HK-2 (cell line): Measurements from ENCODE around the gene CARD19.
"Not testable (repeated sequence)": the region's sequence is repeated elsewhere in the genome, so short reads cannot be mapped to it uniquely, and the experiment has no call there.

Experiments
- DNase-seq: peaks from one replicate; pipeline ENCODE4 v3.0.0-alpha.2; 2018; ENCODE audit not compliant: unreplicated experiment

The CARD19 gene

DNA sequence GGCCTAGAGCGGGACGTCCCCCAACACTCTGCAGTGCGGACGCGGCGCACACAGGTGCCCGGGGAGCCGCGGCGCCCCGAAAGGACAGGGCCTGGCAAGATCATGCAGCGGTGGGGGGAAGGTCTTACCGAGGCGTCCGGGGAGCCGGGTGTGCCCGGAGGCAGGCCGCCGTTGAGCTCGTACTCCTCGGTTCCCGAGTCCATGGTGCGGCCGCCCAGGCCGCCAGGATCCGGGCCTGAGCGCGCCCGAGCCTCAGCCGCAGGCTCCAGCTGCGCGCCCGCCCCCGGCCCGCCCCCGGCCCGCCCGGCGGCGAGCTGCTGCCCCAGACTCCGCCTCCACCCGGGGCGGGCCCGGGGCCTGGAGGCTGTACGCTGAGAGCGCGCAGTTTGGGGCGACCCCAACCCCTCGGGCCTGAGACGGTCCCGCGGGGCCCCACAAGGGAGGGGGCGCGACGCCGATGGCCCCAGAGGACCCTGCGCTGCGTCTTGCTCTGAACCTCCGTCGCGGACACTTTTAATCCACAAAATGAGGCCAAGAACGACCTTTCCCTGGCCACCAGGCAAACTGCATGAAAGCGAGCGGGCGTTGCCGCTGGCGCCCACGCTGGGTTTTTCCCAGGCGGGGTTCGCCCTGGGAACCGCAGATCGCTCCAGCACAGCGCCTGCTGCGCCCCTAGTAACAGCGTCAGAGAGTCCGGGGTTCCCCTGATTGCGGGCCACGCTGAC, 38.2 kb downstream of the CARD19 start, which contains the start of gene NINJ1:
Gene NINJ1, minus strand, starts transcription at position 237 of the 725 bp plus-strand sequence. Its CDS starts 34 bp downstream, at position 203.
- peak; percentile 68 for DNase-seq

DNA sequence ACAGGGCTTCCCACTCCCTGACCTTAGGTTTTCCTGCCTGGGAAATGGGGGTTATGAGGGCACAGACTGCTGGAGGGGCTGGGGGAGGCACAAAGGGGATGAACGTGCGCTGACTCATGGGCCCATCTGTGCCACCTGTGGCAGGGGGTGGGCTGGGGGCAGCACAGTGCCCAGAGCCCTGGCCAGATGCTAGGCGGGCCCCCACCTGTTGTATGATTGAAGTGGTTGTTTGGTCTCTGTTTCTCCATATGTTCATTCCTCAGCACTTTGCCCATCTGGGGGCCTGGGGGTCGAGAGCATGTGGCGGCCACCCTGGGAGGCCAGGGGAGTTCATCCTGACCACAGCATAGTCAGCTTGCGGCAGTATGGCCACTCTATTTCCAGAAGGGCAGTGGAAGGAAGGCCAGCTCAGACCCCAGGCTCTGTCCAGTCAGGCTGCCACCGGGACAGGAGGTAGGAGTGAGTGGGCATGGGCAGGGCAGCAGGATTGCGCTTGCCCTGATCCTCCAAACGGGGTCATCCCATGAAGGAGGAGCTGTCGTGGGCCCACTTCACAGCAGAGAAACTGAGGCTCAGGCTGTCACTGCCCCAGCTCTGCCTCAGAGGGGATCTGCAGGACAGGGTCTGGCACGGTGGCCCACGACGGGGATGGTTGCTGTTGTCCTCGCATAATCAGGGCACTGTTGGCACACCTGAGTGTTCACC, 38.9 kb downstream of the CARD19 start:
- no peak for DNase-seq

DNA sequence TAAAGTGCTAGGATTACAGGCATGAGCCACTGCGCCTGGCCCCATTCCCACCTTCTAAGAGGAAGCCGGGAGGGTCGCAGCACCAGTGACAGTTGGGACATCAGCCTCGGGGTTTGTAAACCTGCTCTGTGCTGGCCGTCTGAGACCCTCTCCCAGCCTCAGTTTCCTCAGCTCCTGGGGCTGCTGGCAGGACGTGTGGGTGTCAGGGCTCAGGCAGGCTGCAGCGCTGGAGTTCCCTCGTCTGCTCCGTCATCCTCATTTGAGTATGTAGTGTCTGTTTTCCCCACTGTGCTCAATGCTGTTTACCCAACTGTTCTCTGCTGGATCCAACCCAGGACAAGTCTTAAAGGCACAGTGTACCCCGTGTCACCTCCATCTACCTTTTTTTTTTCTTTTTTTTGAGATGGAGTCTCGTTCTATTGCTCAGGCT, 40.0 kb downstream of the CARD19 start:
- DNase-seq: no peak

DNA sequence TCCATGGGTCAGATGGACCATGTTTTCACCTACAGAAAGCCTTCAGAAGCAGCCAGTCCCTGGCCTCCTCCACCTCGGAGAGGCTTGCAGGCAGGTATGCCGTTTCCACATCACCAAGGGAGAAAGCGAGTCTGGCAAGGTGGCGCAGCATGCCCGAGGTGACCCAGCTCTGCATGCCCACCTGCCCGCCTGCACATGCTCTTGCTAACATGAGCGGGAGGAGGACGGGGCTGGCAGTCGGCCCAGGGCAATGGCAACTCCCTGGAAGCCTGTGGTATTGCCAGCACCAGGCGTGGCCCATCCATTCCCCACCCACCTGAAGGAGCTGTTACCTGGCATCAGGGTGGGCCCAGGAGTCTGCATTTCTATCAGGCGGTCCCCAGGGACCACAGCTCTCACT, 41.3 kb downstream of the CARD19 start:
- DNase-seq: no peak

DNA sequence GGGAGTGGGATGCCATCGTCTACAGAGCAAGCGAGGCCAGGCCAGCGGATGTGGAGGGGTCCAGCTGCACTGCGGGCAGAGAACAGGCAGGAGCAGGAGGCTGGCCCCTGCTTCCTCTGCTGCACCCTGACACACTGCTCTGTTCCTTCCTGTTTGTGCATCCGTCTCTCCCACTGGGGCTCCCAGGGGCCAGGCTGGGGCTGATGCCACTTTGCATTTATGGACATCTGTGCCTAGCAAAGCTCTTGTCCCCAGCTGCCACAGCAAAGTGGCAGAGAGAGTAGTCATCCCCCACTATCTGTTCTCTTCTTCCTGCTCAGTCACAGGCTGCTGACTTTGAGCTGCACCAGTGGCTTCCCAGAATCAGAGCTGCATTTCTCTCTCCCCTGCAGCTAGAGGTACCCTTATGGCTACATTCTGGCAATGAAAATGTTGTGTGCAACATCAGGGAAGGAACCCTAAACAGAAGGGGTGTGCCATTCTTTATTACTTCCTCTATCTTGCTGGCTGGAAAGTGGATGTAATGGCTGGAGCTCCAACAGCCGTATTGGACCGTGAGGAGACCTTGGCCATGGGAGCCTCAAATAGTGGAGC, 42.3 kb downstream of the CARD19 start:
- no peak for DNase-seq

GRCh38 chr9:93139365-93140182, 43.6 kb downstream of the CARD19 start:
- no peak for DNase-seq

DNA sequence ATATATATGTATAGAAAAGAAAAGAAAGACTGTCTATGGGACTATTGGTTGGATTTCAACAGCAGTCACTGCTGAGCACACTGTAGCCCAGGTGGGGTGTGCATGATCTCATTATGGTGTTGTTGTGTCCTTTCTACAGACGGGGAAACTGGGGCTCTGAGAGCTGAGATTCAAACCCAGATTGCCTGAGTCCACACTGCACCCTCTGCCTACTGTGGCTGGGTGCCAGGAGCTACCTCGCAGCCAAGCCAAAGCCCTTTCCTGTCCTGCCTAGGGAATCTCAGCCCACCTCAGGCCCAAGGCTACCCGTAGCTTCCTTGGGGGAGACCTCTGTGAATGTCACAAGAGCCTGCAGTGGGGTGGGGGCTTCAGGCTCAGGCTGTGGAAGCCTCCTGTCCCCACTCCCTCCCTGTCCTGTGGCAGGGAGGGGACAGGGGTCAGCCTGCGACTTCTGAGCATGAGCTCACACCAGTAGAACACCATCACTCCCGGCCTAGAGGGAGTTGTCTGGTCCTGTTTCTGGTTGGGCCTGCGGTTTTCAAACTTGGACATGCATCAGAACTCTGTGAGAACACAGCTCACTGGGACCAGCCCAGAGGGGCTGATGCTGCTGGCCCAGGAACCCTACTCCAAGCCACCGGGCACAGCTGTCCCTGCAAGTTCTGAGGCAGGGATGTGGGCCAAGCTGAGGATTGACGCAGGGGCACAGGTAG, 45.9 kb downstream of the CARD19 start:
- DNase-seq: no peak

- DNase-seq: no peak
Observed at GRCh38 chr9:93143830-93144530, 48.0 kb downstream of the CARD19 start.

DNA sequence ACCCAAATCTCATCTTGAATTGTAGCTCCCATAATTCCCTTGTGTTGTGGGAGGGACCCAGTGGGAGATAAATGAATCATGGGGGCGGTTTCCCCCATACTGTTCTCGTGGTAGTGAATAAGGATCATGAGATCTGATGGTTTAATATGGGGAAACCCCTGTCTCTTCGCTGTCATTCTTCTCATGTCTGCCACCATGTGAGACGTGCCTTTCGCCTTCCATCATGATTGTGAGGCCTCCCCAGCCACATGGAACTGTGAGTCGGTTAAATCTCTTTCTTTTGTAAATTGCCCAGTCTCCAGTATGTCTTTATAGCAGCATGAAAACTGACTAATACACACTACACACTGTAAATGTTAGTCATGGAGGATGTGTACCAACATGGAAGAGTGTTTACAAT, 50.7 kb downstream of the CARD19 start:
- DNase-seq: not testable (repeated sequence)

DNA sequence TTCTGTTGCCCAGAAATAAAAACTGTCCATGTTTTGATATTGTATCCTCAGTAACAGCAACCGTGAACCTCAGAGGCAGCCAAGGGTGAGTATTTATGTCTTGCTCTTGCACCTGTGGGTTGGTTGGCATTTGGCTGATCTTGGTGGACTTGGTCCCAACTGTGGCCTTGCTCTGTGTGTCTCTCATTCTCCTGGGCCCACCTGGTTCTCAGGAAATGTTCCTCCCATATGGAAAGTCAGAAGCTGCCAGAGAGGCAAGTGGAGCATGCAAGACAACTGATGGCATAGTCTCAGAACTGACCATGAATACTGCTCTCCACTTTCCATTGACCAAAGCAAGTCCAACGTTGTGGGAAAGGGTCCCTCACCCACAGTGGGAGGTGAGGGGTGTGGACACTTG, 51.6 kb downstream of the CARD19 start:
- DNase-seq: no peak

DNA sequence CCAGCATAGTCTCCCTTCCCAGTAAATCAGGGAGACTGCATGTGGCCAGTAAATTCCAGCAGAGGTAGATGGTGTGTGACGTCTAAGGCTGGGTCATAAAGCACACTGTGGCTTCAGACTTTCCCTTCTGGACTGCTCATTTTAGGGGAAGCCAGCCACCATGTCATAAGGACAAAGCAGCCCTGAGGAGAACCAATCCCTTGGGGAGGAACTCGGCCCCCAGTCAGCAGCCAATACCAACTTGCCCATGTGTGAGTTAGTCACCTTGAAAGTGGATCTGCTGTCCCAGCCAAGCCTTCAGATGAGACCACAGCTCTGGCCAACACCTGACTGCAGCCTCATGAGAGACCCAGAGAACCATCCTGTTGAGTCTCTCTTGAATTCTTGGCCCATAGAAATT, 52.7 kb downstream of the CARD19 start:
- DNase-seq: no peak

- DNase-seq: no peak
Observed at GRCh38 chr9:93149361-93149760, 53.3 kb downstream of the CARD19 start.

DNA sequence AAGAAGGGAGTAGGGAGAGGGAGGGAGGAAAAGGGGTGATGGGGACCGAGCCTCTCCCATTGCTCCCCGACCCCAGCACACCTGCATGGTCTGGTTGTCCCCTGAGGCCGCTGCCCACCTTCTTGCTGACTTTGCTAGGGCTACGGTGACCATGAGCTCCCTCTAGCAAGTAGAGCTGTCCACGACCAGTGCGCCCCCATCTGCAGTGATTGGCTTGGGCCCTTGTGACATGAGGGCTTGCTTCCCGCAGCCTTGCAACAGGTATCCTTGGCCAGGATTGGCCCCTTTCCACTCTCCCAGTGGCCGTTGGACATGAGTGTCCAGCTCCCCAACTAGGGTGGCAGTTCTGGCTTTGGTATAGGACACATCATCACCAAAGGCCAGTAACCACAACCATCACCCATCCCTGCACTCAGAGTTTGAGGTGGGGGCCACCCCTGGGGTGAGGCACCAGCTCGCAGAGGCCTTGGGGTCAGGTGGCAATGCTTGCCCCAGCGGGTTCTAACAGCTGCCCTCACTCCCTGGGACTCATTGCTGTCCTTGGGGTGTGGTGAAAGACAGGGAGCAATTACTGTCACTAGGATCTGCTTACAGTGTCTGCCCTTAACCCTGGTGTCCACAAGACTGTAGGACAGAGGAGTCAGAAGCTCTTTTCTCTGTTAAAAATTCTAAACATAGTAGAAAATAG, 55.2 kb downstream of the CARD19 start:
- no peak for DNase-seq

DNA sequence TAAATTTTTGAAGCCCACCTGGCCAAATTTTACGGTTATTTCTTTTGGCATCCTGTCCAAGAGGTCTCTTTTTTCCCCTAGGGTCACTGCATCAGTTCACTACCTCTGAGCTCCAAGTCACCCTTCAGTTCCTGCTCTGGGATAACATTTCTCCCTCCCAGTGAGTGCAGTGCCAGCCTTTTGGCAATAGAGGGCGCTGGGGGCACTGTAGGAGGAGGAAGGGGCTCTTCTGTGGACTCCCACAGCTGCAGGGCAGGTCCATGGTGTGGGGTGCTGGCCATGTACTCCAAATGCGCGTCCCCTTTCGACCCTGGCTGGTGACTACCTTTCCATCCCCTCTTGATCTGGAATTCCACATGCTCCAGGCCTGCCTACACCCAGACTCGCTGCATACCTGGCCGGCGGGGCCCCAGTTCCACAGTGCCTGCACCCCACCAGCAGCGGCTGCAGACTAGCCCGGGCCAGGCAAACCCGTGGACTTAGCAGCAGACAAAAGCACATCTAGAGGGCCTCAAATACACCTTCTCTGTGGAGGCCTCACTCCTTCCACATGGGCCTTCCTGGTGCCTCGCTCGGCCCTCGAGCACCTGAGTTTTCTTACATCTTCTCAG, 58.4 kb downstream of the CARD19 start:
- peak; percentile 25 for DNase-seq

DNA sequence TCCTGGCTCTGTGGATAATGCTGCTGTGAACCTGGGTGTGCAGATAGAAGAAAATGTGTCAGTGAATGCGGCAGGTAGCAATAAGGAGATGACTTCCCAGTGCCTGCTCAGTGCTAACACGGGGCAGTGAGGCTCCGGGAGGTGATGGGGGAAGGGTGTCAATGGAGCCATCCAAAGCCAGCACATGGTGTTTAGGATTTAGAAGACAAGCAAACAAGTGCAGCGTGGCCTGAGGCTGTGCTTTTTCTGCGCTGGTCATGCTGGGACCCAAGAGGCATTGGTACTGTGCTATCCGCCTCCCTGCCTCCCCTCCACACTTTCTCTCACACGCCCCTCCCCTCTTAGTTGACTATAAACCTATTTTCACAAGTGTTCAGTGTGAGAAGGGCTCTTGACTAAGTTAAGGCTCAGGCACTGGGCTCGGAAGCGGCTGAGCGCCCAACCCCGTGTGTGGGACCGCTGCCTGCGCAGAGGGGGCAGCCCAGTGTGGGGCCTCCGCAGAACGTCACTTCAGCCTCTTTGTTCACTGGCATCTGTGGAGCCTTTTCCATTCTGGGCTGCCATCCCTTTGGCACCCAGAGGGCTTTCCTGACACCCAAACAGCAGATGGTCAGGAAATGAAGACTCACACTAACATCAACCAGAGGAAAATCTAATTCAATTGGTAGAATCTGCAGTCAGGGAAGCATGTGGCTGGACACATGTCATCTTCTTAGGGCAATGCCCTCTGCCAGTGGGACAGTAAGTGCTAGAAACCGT, 59.9 kb downstream of the CARD19 start:
- no peak for DNase-seq

DNA sequence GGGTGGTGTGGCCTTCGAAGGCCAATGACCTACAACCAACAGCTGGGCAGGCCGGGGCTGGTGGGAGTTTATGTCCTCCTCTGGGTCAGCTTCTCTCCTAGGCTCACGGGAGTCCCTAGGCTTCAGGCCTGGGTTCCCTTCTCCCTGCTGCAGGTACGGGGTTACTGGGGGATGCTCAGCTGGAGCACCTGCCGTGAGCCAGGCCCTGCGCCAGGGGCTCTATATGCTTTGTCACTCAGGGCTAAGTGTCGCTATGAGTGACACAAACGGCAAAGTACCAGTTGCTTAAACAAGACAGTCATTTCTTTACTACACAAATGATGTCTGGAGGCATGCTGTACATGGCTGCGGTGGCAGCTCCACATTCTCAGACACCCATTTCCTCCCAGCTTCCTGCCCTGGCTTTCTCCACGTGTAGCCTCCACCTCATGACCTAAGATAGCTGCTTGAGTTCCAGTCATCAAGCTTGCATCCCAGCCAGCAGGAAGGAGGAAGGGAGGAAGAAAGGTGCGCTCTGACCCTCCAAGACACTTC, 60.5 kb downstream of the CARD19 start:
- DNase-seq: no peak

DNA sequence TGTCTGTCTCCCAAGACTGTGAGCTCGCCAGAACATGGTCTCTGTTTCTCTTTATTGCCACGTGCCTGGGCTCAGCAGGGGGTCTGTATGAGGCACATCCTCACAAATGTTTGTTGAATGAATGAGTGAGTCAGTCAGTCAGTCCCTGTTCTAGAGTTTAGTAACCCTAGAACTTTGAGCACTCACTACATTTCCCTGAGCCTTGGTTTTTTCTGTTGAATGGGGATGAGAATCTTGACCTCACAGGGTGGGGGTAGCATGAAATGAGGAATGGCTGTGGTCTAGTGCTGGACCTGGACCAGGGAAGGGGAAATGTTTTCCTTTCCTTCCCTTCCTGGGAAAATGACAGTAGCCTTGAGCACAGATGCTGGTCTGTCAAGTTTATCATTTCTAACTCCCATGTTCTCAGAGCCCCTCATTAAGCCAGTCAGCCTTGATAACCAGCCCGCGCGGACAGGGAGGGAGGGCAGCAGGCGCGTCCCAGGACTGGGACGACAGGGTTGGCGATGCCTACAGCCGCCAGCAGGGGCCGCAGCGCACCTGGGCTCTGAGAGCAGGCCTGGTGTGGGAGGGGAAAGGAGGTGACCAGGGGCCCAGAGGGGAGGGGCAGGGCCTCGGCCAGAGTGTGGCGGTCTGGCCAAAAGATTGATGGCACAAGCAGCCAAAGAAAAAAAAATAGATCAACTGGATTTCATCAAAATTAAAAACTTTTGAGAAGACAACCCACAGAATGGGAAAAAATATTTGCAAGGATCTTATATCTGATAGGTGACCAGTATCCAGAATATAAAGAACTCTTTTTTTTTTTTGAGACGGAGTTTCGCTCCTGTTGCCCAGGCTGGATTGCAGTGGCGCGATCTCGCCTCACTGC, 63.8 kb downstream of the CARD19 start:
- DNase-seq: peak; percentile 89
